ENCODE measurements around the gene PPM1H. TPM values are rescaled to one million over a fixed set of nuclear protein-coding genes. Genes with fewer than 3 reads are reported as not detected.
"Not testable (repeated sequence)": the region's sequence is repeated elsewhere in the genome, so short reads cannot be mapped to it uniquely, and the experiment has no call there.

The PPM1H gene
- 4.9 TPM for polyA plus RNA-seq (2012; ENCODE audit: insufficient read depth, insufficient read length)

DNA sequence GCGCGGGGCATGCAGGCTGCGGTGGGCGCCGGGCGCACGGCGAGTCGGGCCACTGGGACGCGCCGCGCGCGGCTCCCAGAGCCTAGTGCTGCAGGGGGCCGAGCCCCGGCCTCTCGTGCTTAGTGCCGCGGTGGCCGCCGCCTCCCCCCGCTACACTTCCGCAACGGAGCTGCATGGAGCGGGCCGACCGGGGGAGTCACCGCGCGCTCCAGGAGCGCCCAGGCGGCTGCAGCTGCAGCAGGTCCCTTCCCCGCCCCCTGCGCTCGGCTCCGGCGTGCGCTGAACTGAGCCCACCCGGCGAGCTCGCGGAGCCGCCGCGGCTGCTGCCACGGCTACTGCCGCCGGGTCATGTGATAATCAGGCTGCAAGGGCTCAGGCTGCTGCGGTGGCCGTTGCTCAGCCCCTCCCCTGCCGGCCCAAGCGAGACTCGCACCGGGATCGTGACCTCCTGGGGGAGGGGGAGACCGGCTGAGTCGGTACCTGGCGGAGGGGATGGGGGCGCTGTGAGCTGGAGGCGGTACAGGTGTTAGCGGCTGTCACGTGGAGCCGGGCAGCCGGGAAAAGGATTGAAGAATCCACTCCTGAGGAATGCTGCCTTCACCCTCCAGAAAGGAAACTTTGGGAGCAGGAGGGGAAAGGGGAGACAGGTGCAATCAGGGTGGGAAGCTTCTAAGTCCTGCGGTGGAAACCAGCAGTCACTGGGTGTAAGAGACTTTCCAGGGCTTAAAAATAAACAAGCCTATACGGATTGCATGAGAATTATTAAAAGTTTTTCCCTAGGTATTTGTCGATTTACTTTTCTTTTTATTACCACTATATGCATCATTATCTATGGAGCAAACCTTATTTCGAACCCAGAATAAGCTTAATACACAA is at the start of gene PPM1H:
Gene PPM1H, minus strand, starts transcription at position 352 of the 876 bp plus-strand sequence. CDS start 414 bp downstream, outside the sequence.
- H3K4me3 ChIP-seq (ENCODE audit: low read length), result peak within 1 kb of the TSS; percentile 71
- peak; percentile 56 for DNase-seq (ENCODE audit: low read depth, low spot score)

DNA sequence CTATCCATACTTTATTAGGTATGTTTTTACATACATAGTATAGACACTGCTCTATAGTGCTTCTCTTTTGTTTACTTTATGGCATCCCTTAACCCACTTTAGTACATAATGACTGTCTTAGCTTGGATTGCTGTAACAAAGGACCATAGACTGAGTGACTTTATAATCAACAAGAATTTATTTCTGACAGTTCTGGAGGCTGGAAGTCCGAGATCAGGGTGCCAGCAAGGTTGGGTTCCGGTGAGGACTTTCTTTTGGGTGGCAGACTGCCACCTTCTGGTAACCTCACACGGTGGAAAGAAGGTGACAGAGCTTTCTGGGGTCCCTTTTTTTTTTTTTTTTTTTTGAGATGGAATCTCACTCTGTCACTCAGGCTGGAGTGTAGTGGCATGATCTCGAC is 48.6 kb upstream of the PPM1H start:
- no peak overlapping the region for H3K4me3 ChIP-seq (ENCODE audit: low read length)
- DNase-seq (ENCODE audit: low read depth, low spot score), result peak; percentile 23

- H3K4me3 ChIP-seq (ENCODE audit: low read length), result no peak overlapping the region
- no peak for DNase-seq (ENCODE audit: low read depth, low spot score)
Measured at GRCh38 chr12:62978768-62979167, 43.8 kb upstream of the PPM1H start.

GRCh38 chr12:62977883-62978282 is 42.9 kb upstream of the PPM1H start:
- DNase-seq (ENCODE audit: low read depth, low spot score), result no peak
- H3K4me3 ChIP-seq (ENCODE audit: low read length), result no peak overlapping the region

DNA sequence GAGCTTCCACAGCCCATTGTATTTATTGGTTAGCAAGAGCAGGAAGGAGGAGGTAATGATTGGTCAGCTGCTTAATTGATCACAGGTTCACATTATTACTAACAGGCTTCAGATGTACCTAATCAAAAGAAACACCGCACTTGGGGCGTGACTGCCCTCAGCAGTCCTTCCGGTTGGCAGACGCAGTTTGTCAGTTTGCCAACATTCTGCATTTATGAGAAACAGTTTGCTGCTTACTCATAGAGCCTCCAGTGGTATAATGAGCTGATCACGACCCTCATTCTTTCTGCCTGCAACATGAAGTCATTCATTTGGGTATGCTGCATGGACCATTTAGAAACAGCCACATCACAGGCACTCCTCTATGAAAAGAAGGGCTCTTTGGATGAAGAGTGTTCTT is 42.5 kb upstream of the PPM1H start:
- H3K4me3 ChIP-seq (ENCODE audit: low read length), result no peak overlapping the region
- DNase-seq (ENCODE audit: low read depth, low spot score), result no peak

- no peak overlapping the region for H3K4me3 ChIP-seq (ENCODE audit: low read length)
- DNase-seq (ENCODE audit: low read depth, low spot score), result no peak
Measured at GRCh38 chr12:62976110-62976662, 41.2 kb upstream of the PPM1H start.

- H3K4me3 ChIP-seq (ENCODE audit: low read length), result no peak overlapping the region
- DNase-seq (ENCODE audit: low read depth, low spot score), result no peak
Measured at GRCh38 chr12:62971769-62972525, 37.0 kb upstream of the PPM1H start.

GRCh38 chr12:62969695-62970094 is 34.7 kb upstream of the PPM1H start:
- no peak overlapping the region for H3K4me3 ChIP-seq (ENCODE audit: low read length)
- no peak for DNase-seq (ENCODE audit: low read depth, low spot score)

DNA sequence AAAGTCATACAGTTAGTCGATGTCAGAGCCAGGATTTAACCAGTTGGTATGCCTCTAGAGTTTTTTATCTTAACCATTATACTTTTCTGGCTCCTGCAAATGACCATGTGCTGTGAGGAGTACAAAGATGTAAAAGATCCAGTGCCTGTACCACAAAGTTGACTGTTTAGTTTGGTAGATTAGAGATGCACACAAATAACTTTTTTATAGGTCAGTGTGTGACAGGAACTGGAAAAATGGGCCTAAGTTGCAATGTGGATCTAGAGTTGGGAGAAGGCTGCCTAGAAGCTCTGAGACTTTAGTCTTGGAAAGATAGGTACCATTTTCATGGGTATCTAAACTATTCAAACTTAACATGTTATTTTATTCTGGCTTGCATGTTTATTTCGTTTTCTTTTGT is 32.8 kb upstream of the PPM1H start:
- H3K4me3 ChIP-seq (ENCODE audit: low read length), result no peak overlapping the region
- no peak for DNase-seq (ENCODE audit: low read depth, low spot score)

- no peak overlapping the region for H3K4me3 ChIP-seq (ENCODE audit: low read length)
- no peak for DNase-seq (ENCODE audit: low read depth, low spot score)
Measured at GRCh38 chr12:62966990-62967506, 32.1 kb upstream of the PPM1H start.

GRCh38 chr12:62966446-62966989 is 31.6 kb upstream of the PPM1H start:
- not testable (repeated sequence) for DNase-seq (ENCODE audit: low read depth, low spot score)

DNA sequence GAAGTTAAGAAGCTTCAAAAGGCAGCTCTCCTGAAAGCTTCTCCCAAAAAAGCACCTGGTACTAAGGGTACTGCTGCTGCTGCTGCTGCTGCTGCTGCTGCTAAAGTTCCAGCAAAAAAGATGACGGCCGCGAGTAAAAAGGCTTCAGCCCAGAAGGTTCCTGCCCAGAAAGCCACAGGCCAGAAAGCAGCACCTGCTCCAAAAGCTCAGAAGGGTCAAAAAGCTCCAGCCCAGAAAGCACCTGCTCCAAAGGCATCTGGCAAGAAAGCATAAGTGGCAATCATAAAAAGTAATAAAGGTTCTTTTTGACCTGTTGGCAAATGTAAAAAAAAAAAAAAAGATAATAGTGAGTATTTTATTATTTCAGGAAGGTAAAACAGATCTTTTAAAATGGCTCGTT is 30.8 kb upstream of the PPM1H start:
- DNase-seq (ENCODE audit: low read depth, low spot score); H3K4me3 ChIP-seq (ENCODE audit: low read length): not testable (repeated sequence)

More at GRCh38 chr12:62966446-62966989, 31.6 kb upstream of the PPM1H start:
- H3K4me3 ChIP-seq (ENCODE audit: low read length), result not testable (repeated sequence)

DNA sequence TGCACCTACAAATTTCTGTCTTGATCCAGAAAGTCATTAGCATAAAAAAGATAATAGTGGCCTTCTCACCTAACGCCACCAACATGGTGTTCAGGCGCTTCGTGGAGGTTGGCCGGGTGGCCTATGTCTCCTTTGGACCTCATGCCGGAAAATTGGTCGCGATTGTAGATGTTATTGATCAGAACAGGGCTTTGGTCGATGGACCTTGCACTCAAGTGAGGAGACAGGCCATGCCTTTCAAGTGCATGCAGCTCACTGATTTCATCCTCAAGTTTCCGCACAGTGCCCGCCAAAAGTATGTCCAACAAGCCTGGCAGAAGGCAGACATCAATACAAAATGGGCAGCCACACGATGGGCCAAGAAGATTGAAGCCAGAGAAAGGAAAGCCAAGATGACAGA is 30.3 kb upstream of the PPM1H start:
- not testable (repeated sequence) for DNase-seq (ENCODE audit: low read depth, low spot score); H3K4me3 ChIP-seq (ENCODE audit: low read length)

DNA sequence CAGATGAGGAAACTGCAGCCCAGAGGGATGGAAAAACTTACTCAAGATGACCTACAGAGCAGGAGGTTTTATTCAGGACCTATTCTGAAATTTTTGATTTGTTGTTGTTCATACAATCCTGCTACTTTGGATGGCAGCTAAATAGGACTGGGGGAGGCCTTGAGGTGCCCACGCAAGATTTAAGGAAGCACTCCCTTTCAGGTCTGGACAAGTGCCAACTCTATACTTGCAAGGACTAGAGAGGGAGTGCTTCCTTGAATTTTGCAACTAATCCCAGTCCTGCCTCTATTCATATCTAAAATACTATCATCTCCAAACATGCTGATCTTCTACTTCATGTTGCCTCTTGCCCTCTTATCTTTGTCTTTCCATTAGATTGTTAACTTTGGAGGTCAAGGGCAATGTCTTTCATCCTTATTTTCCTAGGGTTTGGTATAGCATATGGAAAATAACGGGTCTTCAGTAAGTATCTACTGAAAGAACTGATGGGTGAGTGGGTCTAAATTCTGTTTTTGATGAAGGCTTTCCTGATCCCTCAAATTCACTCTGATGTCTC is 28.6 kb upstream of the PPM1H start:
- H3K4me3 ChIP-seq (ENCODE audit: low read length), result no peak overlapping the region
- DNase-seq (ENCODE audit: low read depth, low spot score), result no peak

DNA sequence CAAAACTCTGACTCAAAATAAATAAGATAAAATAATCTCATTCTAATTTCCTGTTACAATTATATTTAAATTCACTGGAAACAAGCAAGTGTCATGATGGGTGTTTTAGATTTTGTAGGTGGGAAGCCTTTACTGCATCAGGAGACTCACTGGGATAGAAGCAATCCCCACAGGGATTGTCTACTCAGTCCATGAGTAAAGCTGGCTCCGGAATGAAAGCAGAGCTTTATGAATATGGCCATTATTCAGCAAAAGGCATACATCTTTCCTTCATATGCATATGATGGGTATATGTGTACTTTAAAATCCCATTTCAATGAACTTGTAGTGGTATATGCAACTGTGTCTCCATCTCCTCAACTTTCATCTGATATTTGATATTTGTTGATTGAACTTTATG is 25.4 kb upstream of the PPM1H start:
- no peak overlapping the region for H3K4me3 ChIP-seq (ENCODE audit: low read length)
- DNase-seq (ENCODE audit: low read depth, low spot score), result no peak

GRCh38 chr12:62959745-62960144 is 24.8 kb upstream of the PPM1H start:
- no peak for DNase-seq (ENCODE audit: low read depth, low spot score)
- H3K4me3 ChIP-seq (ENCODE audit: low read length), result no peak overlapping the region

GRCh38 chr12:62957233-62957953 is 22.4 kb upstream of the PPM1H start:
- DNase-seq (ENCODE audit: low read depth, low spot score), result no peak
- H3K4me3 ChIP-seq (ENCODE audit: low read length), result no peak overlapping the region

DNA sequence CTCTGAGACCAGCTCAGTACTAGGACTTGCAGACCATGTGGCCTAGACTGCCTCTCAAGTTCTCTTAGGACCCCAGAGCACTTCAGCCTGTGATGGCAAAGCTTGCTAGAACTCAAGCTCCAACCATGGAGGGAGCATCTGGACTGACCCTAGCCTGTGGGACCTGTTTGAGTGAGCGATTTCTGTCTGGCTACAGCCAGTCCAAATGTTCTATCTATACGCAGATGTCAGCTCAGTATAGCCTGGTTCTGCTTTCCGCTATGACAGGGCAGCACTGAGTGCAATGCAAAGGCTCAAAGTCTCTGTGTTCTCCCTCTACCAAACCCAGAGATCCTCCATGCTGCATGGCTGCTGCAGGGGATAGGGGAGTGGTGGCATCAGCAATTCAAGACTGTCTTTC is 20.7 kb upstream of the PPM1H start:
- no peak overlapping the region for H3K4me3 ChIP-seq (ENCODE audit: low read length)
- no peak for DNase-seq (ENCODE audit: low read depth, low spot score)

All from Jurkat, Clone E6-1 (cell line).